SK-N-MC (cell line): ENCODE results near the gene RNF144A.
A peak's percentile ranks its signal among the peaks of the same experiment; 100 is the strongest.
"Not testable (repeated sequence)": the region's sequence is repeated elsewhere in the genome, so short reads cannot be mapped to it uniquely, and the experiment has no call there.

Experiments used
- DNase-seq: peaks from one replicate; pipeline ENCODE4 v3.0.0-alpha.2; 2011; ENCODE audit warnings: low read depth, low spot score
- H3K27ac ChIP-seq: fragments of 200-600 bp; sonication (generic); 2 replicates; pipeline ENCODE4 v1.5.1; 2016; ENCODE audit warnings: mixed run types
- H3K36me3 ChIP-seq: fragments of 200-600 bp; sonication (generic); 2 replicates; pipeline ENCODE4 v1.6.1; 2017; ENCODE audit warnings: antibody characterized with exemption, low read length, mixed read lengths; ENCODE audit not compliant: insufficient read depth
- H3K4me3 ChIP-seq: fragments of 200-600 bp; sonication (generic); 2 replicates; pipeline ENCODE4 v1.5.1; 2016
- H3K9ac ChIP-seq: fragments of 200-600 bp; sonication (generic); 2 replicates; pipeline ENCODE4 v1.8.0; 2017; ENCODE audit warnings: mixed run types, mixed read lengths; ENCODE audit not compliant: insufficient read length
- H3K9me3 ChIP-seq: fragments of 200-600 bp; sonication (generic); 2 replicates; pipeline ENCODE4 v1.6.1; 2017; ENCODE audit warnings: low read depth, mild to moderate bottlenecking, antibody characterized with exemption, low read length, moderate library complexity, mixed read lengths
- EZH2 ChIP-seq: fragments of 200-600 bp; sonication (generic); IDR thresholded peaks from one replicate; pipeline ENCODE4 v1.6.1; 2017; ENCODE audit warnings: antibody characterized with exemption
- FOXP2 ChIP-seq: optimal IDR thresholded peaks from 2 replicates; pipeline ENCODE3; 2011; ENCODE audit warnings: mild to moderate bottlenecking, moderate library complexity; ENCODE audit not compliant: insufficient read depth; ENCODE audit errors: extremely low read length, control extremely low read depth
- POLR2AphosphoS5 ChIP-seq: IDR thresholded peaks from 2 replicates; pipeline ENCODE4 v1.6.1; 2012; ENCODE audit warnings: mild to moderate bottlenecking, low read depth, low read length, borderline replicate concordance

RNF144A gene

DNA sequence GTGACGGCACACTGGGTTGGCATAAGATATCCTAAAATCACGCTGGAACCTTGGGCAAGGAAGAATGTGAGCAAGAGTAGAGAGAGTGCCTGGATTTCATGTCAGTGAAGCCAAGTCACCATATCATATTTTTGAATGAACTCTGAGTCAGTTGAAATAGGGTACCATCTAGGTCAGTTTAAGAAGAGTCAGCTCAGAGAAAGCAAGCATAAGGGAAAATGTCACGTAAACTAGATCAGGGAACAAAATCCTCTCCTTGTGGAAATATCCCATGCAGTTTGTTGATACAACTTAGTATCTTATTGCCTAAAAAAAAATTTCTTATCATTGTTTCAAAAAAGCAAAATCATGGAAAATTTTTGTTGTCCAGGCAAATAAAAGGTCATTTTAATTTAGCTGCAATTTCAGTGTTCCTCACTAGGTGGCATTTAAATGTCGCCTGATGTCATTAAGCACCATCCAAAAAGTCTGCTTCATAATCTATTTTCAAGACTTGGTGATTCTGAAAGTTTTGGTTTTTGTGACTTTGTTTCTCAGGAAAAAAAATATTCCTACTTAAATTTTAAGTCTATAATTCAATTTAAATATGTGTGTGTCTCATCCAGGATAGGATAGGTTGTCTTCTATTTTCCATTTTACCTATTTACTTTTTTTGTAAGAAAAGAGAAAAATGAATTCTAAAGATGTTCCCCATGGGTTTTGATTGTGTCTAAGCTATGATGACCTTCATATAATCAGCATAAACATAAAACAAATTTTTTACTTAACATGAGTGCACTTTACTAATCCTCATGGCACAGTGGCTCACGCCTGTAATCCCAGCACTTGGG is 20.1 kb upstream of the RNF144A start:
- H3K9me3 ChIP-seq, result no peaks in the 10 kb centered on the region
- no peaks in the 10 kb centered on the region for H3K36me3 ChIP-seq
- H3K27ac ChIP-seq, result no peak overlapping the region
- TF ChIP-seq FOXP2, result no peak
- TF ChIP-seq POLR2AphosphoS5, result no peak
- TF ChIP-seq EZH2, result no peak
- peak; percentile 16 for DNase-seq
- H3K9ac ChIP-seq, result no peak overlapping the region
- no peak overlapping the region for H3K4me3 ChIP-seq

DNA sequence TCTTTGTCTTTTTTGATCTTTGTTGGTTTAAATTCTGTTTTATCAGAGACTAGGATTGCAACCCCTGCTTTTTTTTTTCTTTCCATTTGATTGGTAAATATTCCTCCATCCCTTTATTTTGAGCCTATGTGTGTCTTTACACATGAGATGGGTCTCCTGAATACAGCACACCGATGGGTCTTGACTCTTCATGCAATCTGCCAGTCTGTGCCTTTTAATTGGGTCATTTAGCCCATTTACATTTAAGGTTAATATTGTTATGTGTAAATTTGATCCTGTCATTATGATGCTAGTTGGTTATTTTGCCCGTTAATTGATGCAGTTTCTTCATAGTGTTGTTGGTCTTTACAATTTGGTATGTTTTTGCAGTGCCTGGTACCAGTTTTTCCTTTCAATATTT is 14.6 kb upstream of the RNF144A start:
- H3K4me3 ChIP-seq, H3K36me3 ChIP-seq, DNase-seq: not testable (repeated sequence)

DNA sequence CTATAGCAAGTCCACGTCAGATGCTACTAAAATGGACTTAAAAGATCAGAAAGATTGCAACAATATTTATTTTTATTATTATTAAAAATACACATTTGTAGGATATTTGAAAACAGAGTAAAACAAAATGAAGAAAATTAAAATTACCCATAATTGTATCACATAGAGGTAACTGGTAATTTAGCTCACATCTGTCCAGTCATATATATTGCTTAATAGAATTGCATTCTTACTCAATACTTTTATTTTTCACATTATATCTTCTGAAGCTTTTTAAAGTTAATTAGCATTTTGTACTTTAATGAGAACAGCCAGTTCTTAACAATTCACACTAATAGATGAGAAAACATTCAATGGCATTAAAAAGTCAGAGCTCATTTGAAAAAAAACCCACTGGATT is 11.5 kb upstream of the RNF144A start:
- no peak for DNase-seq
- no peaks in the 10 kb centered on the region for H3K36me3 ChIP-seq
- no peak overlapping the region for H3K9ac ChIP-seq
- no peak overlapping the region for H3K4me3 ChIP-seq
- no peak overlapping the region for H3K27ac ChIP-seq
- TF ChIP-seq POLR2AphosphoS5 (no peak), FOXP2 (no peak), EZH2 (no peak)
- H3K9me3 ChIP-seq, result no peaks in the 10 kb centered on the region

More for the DNA sequence above, 14.6 kb upstream of the RNF144A start:
- H3K9ac ChIP-seq, H3K27ac ChIP-seq, H3K9me3 ChIP-seq: not testable (repeated sequence)

DNA sequence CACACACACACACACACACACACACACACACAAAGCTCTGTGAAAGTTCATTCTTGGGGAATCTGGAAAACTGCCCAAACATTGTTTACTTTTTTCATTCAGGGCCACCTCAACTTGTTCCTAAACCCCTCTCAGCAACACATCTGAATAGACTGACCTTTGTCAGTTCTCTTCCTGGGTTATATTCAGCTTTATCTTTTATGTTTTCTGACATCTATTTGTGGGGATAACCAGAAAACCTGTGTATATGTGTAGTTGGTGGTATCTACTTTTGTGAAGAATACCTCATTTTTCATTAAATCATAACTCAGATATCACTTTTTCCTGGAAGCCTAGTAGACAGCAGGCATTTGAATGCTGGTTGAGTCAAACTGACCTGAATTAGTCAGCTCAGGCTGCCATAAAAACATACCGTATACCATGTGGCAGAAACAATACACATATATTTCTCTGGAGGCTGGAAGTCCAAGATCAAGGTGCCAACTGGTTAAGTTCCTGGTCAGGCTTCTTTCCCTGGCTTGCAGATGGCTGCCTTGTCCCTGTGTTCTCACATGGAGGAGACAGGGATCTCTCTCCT is 11.0 kb upstream of the RNF144A start:
- DNase-seq, result no peak
- H3K4me3 ChIP-seq, result no peak overlapping the region
- H3K9me3 ChIP-seq, result no peaks in the 10 kb centered on the region
- TF ChIP-seq FOXP2 (no peak), POLR2AphosphoS5 (no peak), EZH2 (no peak)
- no peak overlapping the region for H3K27ac ChIP-seq
- no peaks in the 10 kb centered on the region for H3K36me3 ChIP-seq
- no peak overlapping the region for H3K9ac ChIP-seq

DNA sequence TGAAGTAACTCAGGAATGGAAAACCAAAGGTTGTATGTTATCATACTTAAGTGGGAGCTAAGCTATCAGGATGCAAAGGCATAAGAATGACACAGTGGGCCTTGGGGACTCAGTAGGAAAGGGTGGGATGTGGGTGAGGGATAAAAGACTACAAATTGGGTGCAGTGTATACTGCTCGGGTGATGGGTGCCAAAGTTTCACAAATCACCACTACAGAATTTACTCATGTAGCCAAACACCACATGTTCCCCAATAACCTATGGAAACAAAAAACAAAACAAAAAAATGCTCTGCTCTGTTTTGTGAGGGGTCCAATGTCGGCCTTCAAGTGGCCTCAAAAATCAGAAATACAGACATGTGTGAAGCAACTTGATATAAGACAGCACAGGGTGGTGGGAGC is 8.9 kb upstream of the RNF144A start:
- no peak for DNase-seq
- no peak overlapping the region for H3K9ac ChIP-seq
- TF ChIP-seq EZH2, result no peak
- TF ChIP-seq FOXP2, result no peak
- no peak for TF ChIP-seq POLR2AphosphoS5

DNA sequence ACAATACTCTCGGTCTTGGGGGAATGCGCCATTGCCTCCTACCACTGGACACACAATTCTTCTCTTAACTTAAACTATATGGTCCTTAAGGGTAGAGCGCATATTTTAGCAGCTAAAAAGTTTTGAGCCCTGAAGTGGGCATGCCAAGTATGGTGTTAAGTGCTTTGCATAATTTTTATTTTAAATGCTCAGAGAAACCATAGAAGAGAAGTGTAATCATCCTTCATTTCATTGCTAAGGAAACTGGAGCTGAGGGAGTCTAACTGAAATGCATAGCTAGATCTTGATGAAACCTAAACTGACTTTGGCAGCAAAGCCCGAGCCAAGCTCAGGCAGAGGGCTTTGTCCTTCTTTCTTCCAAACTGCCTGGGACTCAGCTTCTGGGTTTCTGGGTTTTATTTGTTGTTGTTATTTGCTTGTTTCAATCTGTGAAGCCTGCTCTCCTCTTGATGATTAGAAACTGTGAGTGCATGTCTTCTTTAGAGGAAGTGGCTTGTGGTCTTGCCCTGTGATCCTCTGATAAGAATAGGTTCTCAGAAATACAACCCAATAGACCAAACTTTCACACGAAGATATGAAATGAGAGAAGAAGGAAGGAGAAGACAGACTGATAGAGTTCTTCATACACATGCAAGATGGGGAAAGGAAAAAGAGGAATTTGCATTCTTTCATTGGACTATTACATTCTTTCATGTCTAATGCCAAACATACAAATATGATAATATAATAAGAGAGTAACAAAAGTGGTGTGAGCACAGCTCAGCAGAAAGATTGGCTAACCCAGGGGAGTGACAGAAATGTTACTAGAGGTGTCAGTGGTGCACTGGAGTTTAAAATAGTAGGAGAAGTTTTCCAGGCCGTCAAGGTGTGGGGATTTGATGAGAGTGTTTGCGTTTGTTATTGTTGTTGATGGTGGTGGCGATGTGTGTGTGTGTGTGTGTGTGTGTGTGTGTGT is 7.5 kb upstream of the RNF144A start:
- Histone ChIP-seq H3K4me3 (no peak overlapping the region), H3K9me3 (no peaks in the 10 kb centered on the region), H3K27ac (no peak overlapping the region), H3K36me3 (no peaks in the 10 kb centered on the region), H3K9ac (no peak overlapping the region)
- no peak for DNase-seq
- TF ChIP-seq POLR2AphosphoS5, result no peak
- TF ChIP-seq EZH2, result no peak
- TF ChIP-seq FOXP2, result no peak

More for the DNA sequence above, 8.9 kb upstream of the RNF144A start:
- no peaks in the 10 kb centered on the region for H3K9me3 ChIP-seq
- no peak overlapping the region for H3K4me3 ChIP-seq
- H3K27ac ChIP-seq, result no peak overlapping the region
- H3K36me3 ChIP-seq, result no peaks in the 10 kb centered on the region

DNA sequence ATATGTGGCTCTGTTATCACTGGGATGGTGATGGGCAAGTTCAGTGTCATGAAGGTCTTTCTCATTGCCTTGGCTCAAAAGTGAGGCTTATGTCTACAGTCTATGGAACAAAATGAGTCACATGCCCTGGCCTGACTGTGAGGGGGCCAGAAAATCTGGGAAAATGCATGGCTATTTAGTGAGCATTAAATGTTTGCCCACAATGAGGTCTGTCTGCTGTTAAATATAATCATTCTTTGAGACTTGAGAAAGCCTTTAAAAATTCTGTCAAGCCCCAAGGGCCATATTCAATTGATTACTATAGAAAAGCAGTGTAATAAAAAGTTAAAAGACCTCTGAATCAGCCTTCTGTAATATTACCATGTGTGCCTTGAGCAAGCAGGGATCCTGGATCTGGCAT is 5.5 kb upstream of the RNF144A start:
- no peak for DNase-seq
- H3K36me3 ChIP-seq, result no peaks in the 10 kb centered on the region
- H3K4me3 ChIP-seq, result no peak overlapping the region
- TF ChIP-seq POLR2AphosphoS5 (no peak), FOXP2 (no peak), EZH2 (no peak)
- no peak overlapping the region for H3K27ac ChIP-seq
- H3K9ac ChIP-seq, result no peak overlapping the region
- no peaks in the 10 kb centered on the region for H3K9me3 ChIP-seq

DNA sequence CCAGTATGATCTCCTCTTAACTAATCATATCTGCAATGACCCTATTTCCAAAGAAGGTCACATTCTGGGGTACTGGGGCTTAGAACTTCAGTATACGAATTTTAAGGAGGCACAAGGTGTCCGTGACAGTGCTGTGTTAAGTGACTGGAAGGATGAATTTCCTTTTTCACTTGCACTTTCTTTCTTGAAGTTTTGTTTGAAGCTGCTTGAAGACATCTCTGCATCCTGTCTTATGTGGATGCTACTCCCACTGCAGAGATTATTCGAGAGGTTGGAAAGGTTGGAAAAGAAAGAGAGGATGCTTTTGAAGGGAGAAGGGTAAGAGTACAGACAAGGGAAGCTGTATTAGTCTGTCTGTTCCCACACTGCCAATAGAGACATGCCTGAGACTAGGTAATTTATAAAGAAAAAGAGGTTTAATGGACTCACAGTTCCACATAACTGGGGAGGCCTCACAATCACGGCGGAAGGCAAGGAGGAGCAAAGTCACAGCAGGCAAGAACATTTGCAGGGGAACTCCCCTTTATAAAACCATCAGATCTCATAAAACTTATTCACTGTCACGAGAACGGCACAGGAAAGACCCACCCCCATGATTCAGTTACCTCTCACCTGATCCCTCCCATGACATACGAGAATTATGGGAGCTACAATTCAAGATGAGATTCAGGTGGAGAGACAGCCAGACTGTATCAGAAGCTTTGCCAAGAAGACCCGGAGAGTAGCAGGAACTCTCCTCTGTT is 3.6 kb upstream of the RNF144A start:
- Histone ChIP-seq H3K4me3 (no peak overlapping the region), H3K9me3 (no peaks in the 10 kb centered on the region), H3K36me3 (no peaks in the 10 kb centered on the region), H3K9ac (no peak overlapping the region), H3K27ac (no peak overlapping the region)
- no peak for DNase-seq
- no peak for TF ChIP-seq EZH2
- TF ChIP-seq POLR2AphosphoS5, result no peak
- no peak for TF ChIP-seq FOXP2

DNA sequence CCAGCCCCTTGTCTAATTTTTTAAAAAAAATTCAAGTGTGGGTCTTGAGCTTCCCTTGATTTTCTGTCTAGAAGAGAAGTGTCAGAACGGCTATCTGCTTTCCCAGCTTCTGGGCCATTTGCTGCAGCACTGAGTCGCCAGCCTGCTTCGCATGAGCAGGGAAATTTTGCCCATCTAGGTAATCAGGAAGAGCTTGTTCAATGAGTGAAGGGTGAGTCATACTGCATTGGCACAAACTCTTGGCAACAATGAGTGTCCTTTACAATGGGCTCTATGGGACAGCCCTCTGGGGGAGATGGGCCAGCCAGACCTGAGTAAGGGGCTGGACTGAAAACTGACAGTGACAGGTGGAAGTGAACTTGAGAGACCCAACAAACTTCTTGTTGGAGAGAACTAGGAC is 2.4 kb upstream of the RNF144A start:
- H3K4me3 ChIP-seq, result no peak overlapping the region
- H3K27ac ChIP-seq, result no peak overlapping the region
- H3K9me3 ChIP-seq, result no peaks in the 10 kb centered on the region
- no peak for TF ChIP-seq EZH2
- no peak for TF ChIP-seq POLR2AphosphoS5
- TF ChIP-seq FOXP2, result no peak
- no peaks in the 10 kb centered on the region for H3K36me3 ChIP-seq
- H3K9ac ChIP-seq, result no peak overlapping the region
- DNase-seq, result no peak
